Endothelial cell (in vitro differentiated cells): ENCODE measurements around the gene CACNA1A. TPM values are rescaled to one million over a fixed set of nuclear protein-coding genes. Genes with fewer than 3 reads are reported as not detected.

Source experiments
- DNase-seq: peaks from one replicate; pipeline ENCODE4 v3.0.0; 2021; ENCODE audit warnings: low spot score
- H3K27ac Mint-ChIP-seq: one replicate; pipeline ENCODE4 v1.8.0; 2021; ENCODE audit warnings: mixed read lengths, inconsistent platforms; ENCODE audit not compliant: unreplicated experiment
- H3K27me3 Mint-ChIP-seq: one replicate; pipeline ENCODE4 v1.8.0; 2021; ENCODE audit warnings: mild to moderate bottlenecking, moderate library complexity, mixed read lengths, inconsistent platforms; ENCODE audit not compliant: unreplicated experiment
- H3K36me3 Mint-ChIP-seq: one replicate; pipeline ENCODE4 v1.8.0; 2021; ENCODE audit warnings: mild to moderate bottlenecking, low read depth, mixed read lengths, inconsistent platforms; ENCODE audit not compliant: unreplicated experiment
- H3K4me1 Mint-ChIP-seq: one replicate; pipeline ENCODE4 v1.8.0; 2021; ENCODE audit warnings: mild to moderate bottlenecking, mixed read lengths, inconsistent platforms; ENCODE audit not compliant: unreplicated experiment
- H3K4me3 Mint-ChIP-seq: one replicate; pipeline ENCODE4 v1.8.0; 2021; ENCODE audit warnings: mild to moderate bottlenecking, mixed read lengths, inconsistent platforms; ENCODE audit not compliant: unreplicated experiment
- H3K9me3 Mint-ChIP-seq: one replicate; pipeline ENCODE4 v1.8.0; 2021; ENCODE audit warnings: mixed read lengths, inconsistent platforms; ENCODE audit not compliant: unreplicated experiment
- CTCF ChIP-seq: fragments of 200-600 bp; sonication (generic); IDR thresholded peaks from one replicate; pipeline ENCODE4 v1.5.0; 2021; ENCODE audit warnings: antibody characterized with exemption; ENCODE audit not compliant: unreplicated experiment
- long read RNA-seq: library from polyadenylated mRNA; unstranded; transcript quantifications from one replicate; pipeline ENCODE4 v2.0.0, GENCODE V29; 2020; ENCODE audit not compliant: unreplicated experiment
- total RNA-seq: library from RNA; stranded (reverse); fragmentation: NEBNext Ultra II Directional; extraction: Animal tissue kit (Norgen Biotek cat#: 25700); gene quantifications from one replicate; pipeline ENCODE4 v1.2.1, GENCODE V29; 2021; ENCODE audit not compliant: unreplicated experiment

The CACNA1A gene
- 9.0 TPM for total RNA-seq
- long read RNA-seq = 0 reads

GRCh38 chr19:13506471-13506820 is at the start of gene CACNA1A:
TSS of gene CACNA1A (minus strand) at chr19:13506479. CDS start at chr19:13506224, 255 bp downstream.
- Mint-ChIP-seq H3K4me3 (peak within 1 kb of the TSS; percentile 80), H3K27ac (no peak within 1 kb of the TSS), H3K36me3 (no peaks in the 10 kb centered on the region), H3K27me3 (peaks cover 8% of the 10 kb centered on the region), H3K4me1 (peaks cover 7% of the 10 kb centered on the region), H3K9me3 (no peaks in the 10 kb centered on the region)
- no peak for TF ChIP-seq CTCF
- no peak for DNase-seq

- Mint-ChIP-seq H3K4me3 (no peak overlapping the region), H3K36me3 (no peaks in the 10 kb centered on the region), H3K9me3 (no peaks in the 10 kb centered on the region), H3K27ac (no peak overlapping the region), H3K27me3 (no peaks in the 10 kb centered on the region), H3K4me1 (no peaks in the 10 kb centered on the region)
- DNase-seq = no peak
- TF ChIP-seq CTCF = no peak
Measured at GRCh38 chr19:13554506-13555240, 48.4 kb upstream of the CACNA1A start.

- no peaks in the 10 kb centered on the region for H3K27me3 Mint-ChIP-seq
- H3K36me3 Mint-ChIP-seq = no peaks in the 10 kb centered on the region
- H3K9me3 Mint-ChIP-seq = no peaks in the 10 kb centered on the region
- no peak overlapping the region for H3K4me3 Mint-ChIP-seq
- TF ChIP-seq CTCF = no peak
- no peak overlapping the region for H3K27ac Mint-ChIP-seq
- no peak for DNase-seq
- H3K4me1 Mint-ChIP-seq = no peaks in the 10 kb centered on the region
Measured at GRCh38 chr19:13553880-13554400, 47.7 kb upstream of the CACNA1A start.

- DNase-seq = no peak
- no peaks in the 10 kb centered on the region for H3K4me1 Mint-ChIP-seq
- H3K27ac Mint-ChIP-seq = no peak overlapping the region
- no peaks in the 10 kb centered on the region for H3K9me3 Mint-ChIP-seq
- no peaks in the 10 kb centered on the region for H3K27me3 Mint-ChIP-seq
- H3K36me3 Mint-ChIP-seq = no peaks in the 10 kb centered on the region
- no peak overlapping the region for H3K4me3 Mint-ChIP-seq
- no peak for TF ChIP-seq CTCF
Measured at GRCh38 chr19:13548131-13548530, 41.9 kb upstream of the CACNA1A start.

- no peak for DNase-seq
- Mint-ChIP-seq H3K27me3 (no peaks in the 10 kb centered on the region), H3K9me3 (no peaks in the 10 kb centered on the region), H3K4me1 (no peaks in the 10 kb centered on the region), H3K4me3 (no peak overlapping the region), H3K36me3 (no peaks in the 10 kb centered on the region), H3K27ac (no peak overlapping the region)
- no peak for TF ChIP-seq CTCF
Measured at GRCh38 chr19:13547102-13547501, 40.8 kb upstream of the CACNA1A start.
